Measurements from ENCODE around the gene LYPD6B.

LYPD6B gene

DNA sequence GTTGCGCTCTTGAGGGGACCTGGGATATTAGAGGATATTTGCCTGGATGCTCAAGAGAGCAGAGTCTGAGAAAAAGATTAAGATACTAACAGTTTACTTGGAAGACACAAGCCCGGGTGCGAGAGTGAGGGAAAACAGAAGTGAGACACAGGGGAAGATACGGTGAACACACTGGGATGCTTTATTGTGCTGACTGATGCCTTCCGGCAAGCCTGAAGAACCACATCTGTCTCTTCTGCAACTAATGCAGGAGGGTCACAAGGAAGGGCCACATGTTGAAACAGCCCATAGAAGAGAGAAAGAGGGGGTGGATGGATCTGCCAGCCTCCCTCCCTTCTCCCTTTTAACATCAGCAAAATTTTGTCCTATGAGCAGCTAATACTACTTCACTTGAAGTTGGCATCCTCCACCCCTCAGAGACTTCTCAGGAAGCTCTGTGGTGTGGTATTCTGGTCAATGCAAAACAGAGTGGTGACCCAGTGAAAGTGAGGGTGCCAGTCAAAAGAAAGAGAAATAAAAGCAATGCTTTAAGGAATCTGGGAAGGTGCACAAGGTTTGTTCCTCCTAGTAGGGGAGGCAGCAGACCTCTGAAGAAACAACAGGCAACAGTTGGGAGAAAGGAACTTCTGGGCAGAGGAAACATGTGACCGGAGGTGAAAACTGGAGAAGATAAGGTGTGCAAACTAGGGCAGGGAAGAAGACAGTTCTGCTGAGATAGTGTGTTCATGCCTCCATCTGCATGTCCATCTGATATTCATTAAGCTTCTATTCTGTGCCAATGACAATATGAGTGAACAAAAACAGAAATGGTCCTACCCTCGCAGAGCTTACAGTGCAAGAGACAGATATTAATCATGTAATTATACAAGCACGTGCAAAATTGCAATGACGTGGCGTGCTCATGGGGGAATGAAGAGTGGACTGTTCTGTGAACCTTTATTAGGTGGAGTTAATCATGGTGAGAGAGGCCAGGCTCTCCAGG lies 107.1 kb downstream of the LYPD6B start:
- TF ChIP-seq SPI1 (IDR thresholded peaks at IDR 0.05; ENCODE audit: borderline replicate concordance, low read depth): no peak
- TF ChIP-seq GABPA (IDR thresholded peaks at IDR 0.05; ENCODE audit: low read depth): no peak
- TF ChIP-seq, protein P1, sequence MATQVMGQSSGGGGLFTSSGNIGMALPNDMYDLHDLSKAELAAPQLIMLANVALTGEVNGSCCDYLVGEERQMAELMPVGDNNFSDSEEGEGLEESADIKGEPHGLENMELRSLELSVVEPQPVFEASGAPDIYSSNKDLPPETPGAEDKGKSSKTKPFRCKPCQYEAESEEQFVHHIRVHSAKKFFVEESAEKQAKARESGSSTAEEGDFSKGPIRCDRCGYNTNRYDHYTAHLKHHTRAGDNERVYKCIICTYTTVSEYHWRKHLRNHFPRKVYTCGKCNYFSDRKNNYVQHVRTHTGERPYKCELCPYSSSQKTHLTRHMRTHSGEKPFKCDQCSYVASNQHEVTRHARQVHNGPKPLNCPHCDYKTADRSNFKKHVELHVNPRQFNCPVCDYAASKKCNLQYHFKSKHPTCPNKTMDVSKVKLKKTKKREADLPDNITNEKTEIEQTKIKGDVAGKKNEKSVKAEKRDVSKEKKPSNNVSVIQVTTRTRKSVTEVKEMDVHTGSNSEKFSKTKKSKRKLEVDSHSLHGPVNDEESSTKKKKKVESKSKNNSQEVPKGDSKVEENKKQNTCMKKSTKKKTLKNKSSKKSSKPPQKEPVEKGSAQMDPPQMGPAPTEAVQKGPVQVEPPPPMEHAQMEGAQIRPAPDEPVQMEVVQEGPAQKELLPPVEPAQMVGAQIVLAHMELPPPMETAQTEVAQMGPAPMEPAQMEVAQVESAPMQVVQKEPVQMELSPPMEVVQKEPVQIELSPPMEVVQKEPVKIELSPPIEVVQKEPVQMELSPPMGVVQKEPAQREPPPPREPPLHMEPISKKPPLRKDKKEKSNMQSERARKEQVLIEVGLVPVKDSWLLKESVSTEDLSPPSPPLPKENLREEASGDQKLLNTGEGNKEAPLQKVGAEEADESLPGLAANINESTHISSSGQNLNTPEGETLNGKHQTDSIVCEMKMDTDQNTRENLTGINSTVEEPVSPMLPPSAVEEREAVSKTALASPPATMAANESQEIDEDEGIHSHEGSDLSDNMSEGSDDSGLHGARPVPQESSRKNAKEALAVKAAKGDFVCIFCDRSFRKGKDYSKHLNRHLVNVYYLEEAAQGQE (IDR thresholded peaks at IDR 0.05; ENCODE audit: insufficient replicate concordance, low read depth): no peak
- TF ChIP-seq, protein P2, sequence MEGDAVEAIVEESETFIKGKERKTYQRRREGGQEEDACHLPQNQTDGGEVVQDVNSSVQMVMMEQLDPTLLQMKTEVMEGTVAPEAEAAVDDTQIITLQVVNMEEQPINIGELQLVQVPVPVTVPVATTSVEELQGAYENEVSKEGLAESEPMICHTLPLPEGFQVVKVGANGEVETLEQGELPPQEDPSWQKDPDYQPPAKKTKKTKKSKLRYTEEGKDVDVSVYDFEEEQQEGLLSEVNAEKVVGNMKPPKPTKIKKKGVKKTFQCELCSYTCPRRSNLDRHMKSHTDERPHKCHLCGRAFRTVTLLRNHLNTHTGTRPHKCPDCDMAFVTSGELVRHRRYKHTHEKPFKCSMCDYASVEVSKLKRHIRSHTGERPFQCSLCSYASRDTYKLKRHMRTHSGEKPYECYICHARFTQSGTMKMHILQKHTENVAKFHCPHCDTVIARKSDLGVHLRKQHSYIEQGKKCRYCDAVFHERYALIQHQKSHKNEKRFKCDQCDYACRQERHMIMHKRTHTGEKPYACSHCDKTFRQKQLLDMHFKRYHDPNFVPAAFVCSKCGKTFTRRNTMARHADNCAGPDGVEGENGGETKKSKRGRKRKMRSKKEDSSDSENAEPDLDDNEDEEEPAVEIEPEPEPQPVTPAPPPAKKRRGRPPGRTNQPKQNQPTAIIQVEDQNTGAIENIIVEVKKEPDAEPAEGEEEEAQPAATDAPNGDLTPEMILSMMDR (IDR thresholded peaks at IDR 0.05; ENCODE audit: insufficient read depth, low read length): no peak
- TF ChIP-seq POLR2AphosphoS5 (IDR thresholded peaks at IDR 0.05; ENCODE audit: low read depth): no peak
- H3K27ac ChIP-seq (replicated peaks): no peak overlapping the region
- DNase-seq (ENCODE audit: low read depth in 1 of 2, low spot score in 1 of 2): no peak
- no peaks in the 10 kb centered on the region for H3K27me3 ChIP-seq (ENCODE audit: insufficient read depth, poor library complexity, severe bottlenecking)
- H3K4me3 ChIP-seq (replicated peaks; ENCODE audit: insufficient read depth, low read length): no peak overlapping the region

DNA sequence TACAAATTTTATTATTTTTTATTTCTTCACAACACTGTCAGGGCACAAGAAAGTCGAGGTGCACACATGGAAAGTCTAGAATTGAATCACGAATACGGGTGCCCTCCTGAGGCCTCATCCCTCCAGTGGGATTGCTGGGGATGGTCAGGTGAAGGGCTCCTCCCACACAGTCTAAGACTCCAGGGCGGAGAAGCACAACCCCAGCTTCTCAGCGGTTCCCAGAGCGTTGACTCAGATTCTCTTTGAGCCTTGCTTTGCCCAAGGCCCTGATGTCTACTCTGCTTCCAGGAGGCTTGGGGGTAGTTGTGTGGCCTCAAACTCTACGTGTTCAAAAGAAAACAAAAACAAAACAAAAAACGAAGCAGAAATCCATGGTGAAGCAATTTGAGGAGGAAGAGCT lies 108.4 kb downstream of the LYPD6B start:
- DNase-seq (ENCODE audit: low read depth in 1 of 2, low spot score in 1 of 2): no peak
- H3K4me3 ChIP-seq (replicated peaks; ENCODE audit: insufficient read depth, low read length): no peak overlapping the region
- TF ChIP-seq, protein P1 (IDR thresholded peaks at IDR 0.05; ENCODE audit: insufficient replicate concordance, low read depth): no peak
- TF ChIP-seq, protein P2 (IDR thresholded peaks at IDR 0.05; ENCODE audit: insufficient read depth, low read length): no peak
- TF ChIP-seq POLR2AphosphoS5 (IDR thresholded peaks at IDR 0.05; ENCODE audit: low read depth): no peak
- no peak for TF ChIP-seq SPI1 (IDR thresholded peaks at IDR 0.05; ENCODE audit: borderline replicate concordance, low read depth)
- no peak for TF ChIP-seq GABPA (IDR thresholded peaks at IDR 0.05; ENCODE audit: low read depth)
- H3K27me3 ChIP-seq (ENCODE audit: insufficient read depth, poor library complexity, severe bottlenecking): no peaks in the 10 kb centered on the region
- no peak overlapping the region for H3K27ac ChIP-seq (replicated peaks)

DNA sequence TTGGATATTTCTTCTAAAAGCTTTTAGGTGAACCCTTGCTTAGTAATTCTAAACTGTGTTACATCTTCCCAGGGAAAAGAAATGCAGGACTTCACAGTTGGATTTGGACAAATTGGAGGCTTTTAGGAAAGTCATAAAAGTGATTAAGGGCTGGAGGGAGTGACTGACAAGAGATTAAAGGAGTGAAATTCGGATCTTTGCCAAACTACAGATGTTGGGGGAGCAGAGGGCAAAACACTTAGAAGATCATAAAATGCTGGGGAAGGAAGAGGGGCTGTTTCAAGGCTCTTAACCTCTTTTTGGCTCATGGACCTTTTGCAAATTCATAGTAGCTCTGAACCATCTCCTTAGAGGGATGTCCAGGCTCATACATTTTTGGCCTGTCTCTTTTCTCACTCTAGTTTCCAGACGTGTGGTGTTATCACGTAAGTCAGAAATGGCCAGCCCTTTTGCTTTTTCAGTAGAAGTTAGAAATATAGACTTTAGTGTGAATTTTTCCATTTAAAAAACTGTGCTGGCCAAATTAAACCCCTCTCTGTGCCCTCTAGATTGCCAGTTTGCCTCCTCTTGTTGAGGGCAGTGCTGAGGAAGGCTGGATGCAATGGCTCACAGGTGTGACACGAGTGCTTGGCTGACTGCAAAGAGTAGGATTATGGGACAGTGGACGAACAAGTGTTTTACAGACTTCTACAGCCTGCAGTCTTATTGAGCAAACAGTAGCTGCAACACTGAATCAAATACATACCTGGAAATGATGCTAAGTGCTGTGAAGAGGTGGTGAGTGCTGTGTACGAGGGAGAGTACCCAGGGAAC lies 109.9 kb downstream of the LYPD6B start:
- H3K27me3 ChIP-seq (ENCODE audit: insufficient read depth, poor library complexity, severe bottlenecking): no peaks in the 10 kb centered on the region
- DNase-seq (ENCODE audit: low read depth in 1 of 2, low spot score in 1 of 2): no peak
- no peak overlapping the region for H3K4me3 ChIP-seq (replicated peaks; ENCODE audit: insufficient read depth, low read length)
- no peak overlapping the region for H3K27ac ChIP-seq (replicated peaks)
- TF ChIP-seq, protein P1 (IDR thresholded peaks at IDR 0.05; ENCODE audit: insufficient replicate concordance, low read depth): no peak
- no peak for TF ChIP-seq GABPA (IDR thresholded peaks at IDR 0.05; ENCODE audit: low read depth)
- no peak for TF ChIP-seq SPI1 (IDR thresholded peaks at IDR 0.05; ENCODE audit: borderline replicate concordance, low read depth)
- no peak for TF ChIP-seq POLR2AphosphoS5 (IDR thresholded peaks at IDR 0.05; ENCODE audit: low read depth)
- TF ChIP-seq, protein P2 (IDR thresholded peaks at IDR 0.05; ENCODE audit: insufficient read depth, low read length): no peak

Data from HL-60 (cell line).